Adrenal gland (tissue), 5 donors: ENCODE measurements around the gene NEK7.

Experiments
- CTCF ChIP-seq, 6 experiments: fragments of 450-650 bp in 4 of 6; fragments of 200-600 bp in 2 of 6; sonication (generic) in 1 of 6; IDR thresholded peaks; 1 replicate in 5 of 6; 2 replicates in 1 of 6; pipeline versions ENCODE4 v1.5.1 to v1.8.0; 2016 to 2021; ENCODE audit warnings: antibody characterized with exemption in 6 of 6, mild to moderate bottlenecking in 2 of 6, moderate library complexity in 1 of 6
- POLR2A ChIP-seq, 2 donors: fragments of 450-650 bp; IDR thresholded peaks; one replicate each; pipeline ENCODE4 v1.6.1; 2017; ENCODE audit warnings: antibody characterized with exemption in 2 of 2, mild to moderate bottlenecking in 2 of 2, moderate library complexity in 1 of 2
- donor health status: DM: no; HTN: no; CAD: no.

GRCh38 chr1:198121056-198121826 is 35.6 kb upstream of the NEK7 start:
- no peak for TF ChIP-seq CTCF (IDR thresholded peaks at IDR 0.05)
- TF ChIP-seq POLR2A (IDR thresholded peaks at IDR 0.05): no peak
